IPS DF 6.9 (cell line): ENCODE measurements around the gene P4HB.

ENCODE experiments used
- DNase-seq: peaks from one replicate; pipeline ENCODE4 v3.0.0-alpha.2; 2013; ENCODE audit warnings: low read depth, low spot score
- H3K27ac ChIP-seq: one replicate; pipeline ENCODE4 v1.5.1; 2013; ENCODE audit warnings: low read length, control low read depth
- H3K27me3 ChIP-seq: 2 replicates; pipeline ENCODE4 v1.6.1; 2013; ENCODE audit warnings: mild to moderate bottlenecking, low read length; ENCODE audit not compliant: control insufficient read depth, insufficient read depth
- H3K36me3 ChIP-seq: 2 replicates; pipeline ENCODE4 v1.6.1; 2013; ENCODE audit warnings: low read length; ENCODE audit not compliant: control insufficient read depth, insufficient read depth
- H3K4me1 ChIP-seq: 2 replicates; pipeline ENCODE4 v1.6.1; 2013; ENCODE audit warnings: low read length; ENCODE audit not compliant: control insufficient read depth, insufficient read depth
- H3K4me3 ChIP-seq: 2 replicates; pipeline ENCODE4 v1.5.1; 2013; ENCODE audit warnings: mild to moderate bottlenecking, low read length
- H3K9me3 ChIP-seq: 2 replicates; pipeline ENCODE4 v1.6.1; 2013; ENCODE audit warnings: low read length, inconsistent platforms; ENCODE audit not compliant: control insufficient read depth, insufficient read depth
- WGBS: extraction: QIAGEN DNeasy Blood & Tissue Kit; methylation state at CpG from one replicate; pipeline ENCODE4 v1.1.7; 2013; ENCODE audit warnings: mixed read lengths, missing lambda C conversion rate; ENCODE audit not compliant: insufficient read length, insufficient coverage; 5-methylcytosine and 5-hydroxymethylcytosine counted together

The P4HB gene

GRCh38 chr17:81891303-81891552 lies 30.9 kb upstream of the P4HB start:
- H3K4me3 ChIP-seq: peak overlapping the region; percentile 88

GRCh38 chr17:81890447-81891302 lies 30.3 kb upstream of the P4HB start:
- peaks cover 2% of the 10 kb centered on the region; the same call in 1 of the 2 replicates for H3K4me1 ChIP-seq
- WGBS: no CpG with 5 or more reads among the region's 69 CpGs
- peak overlapping the region; percentile 88 for H3K4me3 ChIP-seq
- no peak overlapping the region for H3K27ac ChIP-seq
- no peak for DNase-seq
- no peaks in the 10 kb centered on the region for H3K9me3 ChIP-seq
- no peaks in the 10 kb centered on the region for H3K27me3 ChIP-seq
- peaks cover 32% of the 10 kb centered on the region for H3K36me3 ChIP-seq

More at GRCh38 chr17:81891303-81891552, 30.9 kb upstream of the P4HB start:
- Histone ChIP-seq H3K27me3 (no peaks in the 10 kb centered on the region), H3K27ac (no peak overlapping the region), H3K4me1 (peaks cover 2% of the 10 kb centered on the region; the same call in 1 of the 2 replicates), H3K36me3 (peaks cover 32% of the 10 kb centered on the region), H3K9me3 (no peaks in the 10 kb centered on the region)
- no CpG with 5 or more reads among the region's 40 CpGs for WGBS
- no peak for DNase-seq

- Histone ChIP-seq H3K27me3 (no peaks in the 10 kb centered on the region), H3K9me3 (no peaks in the 10 kb centered on the region), H3K4me3 (no peak overlapping the region), H3K4me1 (peaks cover 2% of the 10 kb centered on the region; the same call in 1 of the 2 replicates), H3K36me3 (peaks cover 32% of the 10 kb centered on the region), H3K27ac (no peak overlapping the region)
- no CpG with 5 or more reads among the region's 9 CpGs for WGBS
- DNase-seq: no peak
These were observed 29.3 kb upstream of the P4HB start for GRCh38 chr17:81889602-81890001.

- Histone ChIP-seq H3K27ac (no peak overlapping the region), H3K4me1 (peaks cover 2% of the 10 kb centered on the region; the same call in 1 of the 2 replicates), H3K36me3 (peaks cover 28% of the 10 kb centered on the region), H3K27me3 (no peaks in the 10 kb centered on the region), H3K4me3 (no peak overlapping the region), H3K9me3 (no peaks in the 10 kb centered on the region)
- DNase-seq: no peak
- WGBS: no CpG with 5 or more reads among the region's 16 CpGs
These were observed 28.8 kb upstream of the P4HB start for GRCh38 chr17:81888988-81889595.

GRCh38 chr17:81888105-81888987 lies 28.0 kb upstream of the P4HB start:
- peaks cover 2% of the 10 kb centered on the region; the same call in 1 of the 2 replicates for H3K4me1 ChIP-seq
- no CpG with 5 or more reads among the region's 44 CpGs for WGBS
- H3K36me3 ChIP-seq: peaks cover 28% of the 10 kb centered on the region
- no peaks in the 10 kb centered on the region for H3K27me3 ChIP-seq
- no peak for DNase-seq
- no peaks in the 10 kb centered on the region for H3K9me3 ChIP-seq
- no peak overlapping the region for H3K27ac ChIP-seq
- H3K4me3 ChIP-seq: no peak overlapping the region

- no CpG with 5 or more reads among the region's 11 CpGs for WGBS
- Histone ChIP-seq H3K4me3 (no peak overlapping the region), H3K36me3 (peaks cover 28% of the 10 kb centered on the region), H3K9me3 (no peaks in the 10 kb centered on the region), H3K27ac (no peak overlapping the region), H3K27me3 (no peaks in the 10 kb centered on the region), H3K4me1 (peaks cover 2% of the 10 kb centered on the region; the same call in 1 of the 2 replicates)
- DNase-seq: no peak
These were observed 25.7 kb upstream of the P4HB start for GRCh38 chr17:81885869-81886548.

- DNase-seq: no peak
- no peak overlapping the region for H3K27ac ChIP-seq
- no peak overlapping the region for H3K4me3 ChIP-seq
- no CpG with 5 or more reads among the region's 10 CpGs for WGBS
- peaks cover 2% of the 10 kb centered on the region; the same call in 1 of the 2 replicates for H3K4me1 ChIP-seq
- no peaks in the 10 kb centered on the region for H3K27me3 ChIP-seq
- H3K9me3 ChIP-seq: no peaks in the 10 kb centered on the region
- peaks cover 28% of the 10 kb centered on the region for H3K36me3 ChIP-seq
These were observed 25.1 kb upstream of the P4HB start for GRCh38 chr17:81885454-81885853.

GRCh38 chr17:81884968-81885367 lies 24.6 kb upstream of the P4HB start:
- H3K27me3 ChIP-seq: no peaks in the 10 kb centered on the region
- H3K36me3 ChIP-seq: peaks cover 28% of the 10 kb centered on the region
- no peaks in the 10 kb centered on the region for H3K9me3 ChIP-seq
- no CpG with 5 or more reads among the region's 5 CpGs for whole genome bisulfite sequencing
- H3K4me3 ChIP-seq: no peak overlapping the region
- no peak overlapping the region for H3K27ac ChIP-seq
- no peaks in the 10 kb centered on the region for H3K4me1 ChIP-seq
- DNase-seq: no peak

- no CpG with 5 or more reads among the region's 11 CpGs for WGBS
- Histone ChIP-seq H3K27me3 (no peaks in the 10 kb centered on the region), H3K4me1 (no peaks in the 10 kb centered on the region), H3K4me3 (no peak overlapping the region), H3K9me3 (no peaks in the 10 kb centered on the region), H3K27ac (no peak overlapping the region), H3K36me3 (peaks cover 25% of the 10 kb centered on the region)
- no peak for DNase-seq
These were observed 24.2 kb upstream of the P4HB start for GRCh38 chr17:81884520-81884919.

GRCh38 chr17:81879121-81879520 lies 18.8 kb upstream of the P4HB start:
- no CpG with 5 or more reads among the region's 5 CpGs for WGBS
- Histone ChIP-seq H3K27ac (no peak overlapping the region), H3K4me1 (no peaks in the 10 kb centered on the region), H3K9me3 (no peaks in the 10 kb centered on the region), H3K27me3 (no peaks in the 10 kb centered on the region), H3K4me3 (no peak overlapping the region), H3K36me3 (0 out of 2 replicates have a peak, but pooled peaks cover 2% of the 10 kb centered on the region)
- DNase-seq: no peak
